COLO668 (cell line): ENCODE results near the gene OPHN1.

Source experiments
- DNase-seq: peaks from one replicate; lab custom pipeline; 2025; ENCODE audit not compliant: unreplicated experiment; lab: John Stamatoyannopoulos, UW

The OPHN1 gene, protein sequence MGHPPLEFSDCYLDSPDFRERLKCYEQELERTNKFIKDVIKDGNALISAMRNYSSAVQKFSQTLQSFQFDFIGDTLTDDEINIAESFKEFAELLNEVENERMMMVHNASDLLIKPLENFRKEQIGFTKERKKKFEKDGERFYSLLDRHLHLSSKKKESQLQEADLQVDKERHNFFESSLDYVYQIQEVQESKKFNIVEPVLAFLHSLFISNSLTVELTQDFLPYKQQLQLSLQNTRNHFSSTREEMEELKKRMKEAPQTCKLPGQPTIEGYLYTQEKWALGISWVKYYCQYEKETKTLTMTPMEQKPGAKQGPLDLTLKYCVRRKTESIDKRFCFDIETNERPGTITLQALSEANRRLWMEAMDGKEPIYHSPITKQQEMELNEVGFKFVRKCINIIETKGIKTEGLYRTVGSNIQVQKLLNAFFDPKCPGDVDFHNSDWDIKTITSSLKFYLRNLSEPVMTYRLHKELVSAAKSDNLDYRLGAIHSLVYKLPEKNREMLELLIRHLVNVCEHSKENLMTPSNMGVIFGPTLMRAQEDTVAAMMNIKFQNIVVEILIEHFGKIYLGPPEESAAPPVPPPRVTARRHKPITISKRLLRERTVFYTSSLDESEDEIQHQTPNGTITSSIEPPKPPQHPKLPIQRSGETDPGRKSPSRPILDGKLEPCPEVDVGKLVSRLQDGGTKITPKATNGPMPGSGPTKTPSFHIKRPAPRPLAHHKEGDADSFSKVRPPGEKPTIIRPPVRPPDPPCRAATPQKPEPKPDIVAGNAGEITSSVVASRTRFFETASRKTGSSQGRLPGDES

DNA sequence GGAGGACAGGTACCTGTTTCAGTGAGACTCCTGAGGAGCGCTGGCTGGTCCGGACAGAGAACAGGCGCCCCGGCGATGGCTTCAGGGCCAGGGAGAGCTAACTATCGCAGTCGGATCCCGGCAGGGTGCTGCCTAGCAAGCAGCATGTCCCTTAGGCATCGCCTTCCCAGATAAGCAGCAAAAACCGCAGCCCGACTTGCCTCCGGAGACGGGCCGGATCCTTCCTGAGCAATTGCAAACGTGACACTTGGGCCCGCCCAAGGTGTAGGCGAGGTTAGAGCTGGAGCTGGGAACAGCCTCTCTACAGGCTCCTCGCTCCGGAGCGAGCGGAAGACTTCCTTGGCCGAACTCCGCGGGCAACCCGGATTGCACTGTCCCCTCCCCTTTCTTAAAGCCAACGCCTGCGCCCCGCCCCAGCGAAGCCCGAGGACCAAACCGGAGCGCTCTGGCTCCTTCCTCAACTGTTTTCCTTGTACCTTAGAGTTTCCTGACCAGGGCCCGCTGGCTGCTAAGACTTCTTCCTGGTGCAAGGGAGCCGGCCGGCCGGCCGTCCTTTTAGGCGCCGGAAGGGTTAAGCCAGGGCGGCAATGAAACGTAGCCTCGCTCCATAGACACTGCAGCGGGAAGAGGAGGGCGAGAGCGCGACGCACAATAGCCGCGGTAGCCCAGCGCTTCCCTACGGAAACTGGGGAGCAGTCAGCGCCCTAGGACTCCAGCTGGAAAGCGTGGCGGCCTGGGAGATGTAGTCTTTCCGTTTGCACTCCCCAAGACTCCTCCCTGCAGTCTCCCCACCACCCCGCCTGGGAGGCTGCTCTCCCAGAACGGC, at the start of gene OPHN1:
Gene OPHN1 (minus strand): TSS at position 341 of the 826 bp plus-strand sequence. CDS start 475 bp downstream, outside the sequence.
- peak; percentile 64 for DNase-seq

GRCh38 chrX:68480969-68481368, 47.7 kb upstream of the OPHN1 start:
- no peak for DNase-seq

- DNase-seq = no peak
Measured at GRCh38 chrX:68464796-68465195, 31.5 kb upstream of the OPHN1 start.

DNA sequence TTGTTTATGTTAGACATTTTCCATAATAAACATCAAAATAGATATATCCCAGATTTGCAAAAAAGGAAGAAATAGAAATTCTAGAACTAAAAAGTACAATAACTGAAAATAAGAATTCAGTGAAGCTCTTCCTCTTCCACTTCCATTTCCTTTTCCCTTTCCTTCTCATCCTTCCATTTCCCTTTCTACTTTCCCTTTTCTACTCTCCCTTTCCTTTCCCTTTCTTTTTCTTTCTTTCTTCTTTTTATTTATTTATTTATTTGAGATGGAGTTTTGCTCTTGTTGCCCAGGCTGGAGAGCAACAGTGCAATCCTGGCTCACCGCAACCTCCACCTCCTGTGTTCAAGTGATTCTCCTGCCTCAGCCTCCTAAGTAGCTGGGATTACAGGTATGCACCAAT, 30.6 kb upstream of the OPHN1 start:
- DNase-seq = no peak

DNA sequence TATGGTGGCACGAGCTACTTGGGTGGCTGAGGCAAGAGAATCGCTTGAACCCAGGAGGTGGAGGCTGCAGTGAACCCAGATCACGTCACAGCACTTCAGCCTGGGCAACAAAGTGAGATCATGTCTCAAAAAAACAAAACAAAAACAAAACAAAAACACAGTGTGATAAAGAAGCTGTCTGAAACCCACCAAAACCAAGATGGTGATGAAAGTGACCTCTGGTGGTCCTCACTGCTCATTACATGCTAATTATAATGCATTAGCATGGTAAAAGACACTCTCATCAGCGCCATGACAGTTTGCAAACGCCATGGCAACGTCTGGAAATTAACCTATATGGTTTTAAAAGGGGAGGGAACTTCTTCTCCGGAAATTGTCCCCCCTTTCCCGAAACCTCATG, 29.4 kb upstream of the OPHN1 start:
- DNase-seq = peak; percentile 2

DNA sequence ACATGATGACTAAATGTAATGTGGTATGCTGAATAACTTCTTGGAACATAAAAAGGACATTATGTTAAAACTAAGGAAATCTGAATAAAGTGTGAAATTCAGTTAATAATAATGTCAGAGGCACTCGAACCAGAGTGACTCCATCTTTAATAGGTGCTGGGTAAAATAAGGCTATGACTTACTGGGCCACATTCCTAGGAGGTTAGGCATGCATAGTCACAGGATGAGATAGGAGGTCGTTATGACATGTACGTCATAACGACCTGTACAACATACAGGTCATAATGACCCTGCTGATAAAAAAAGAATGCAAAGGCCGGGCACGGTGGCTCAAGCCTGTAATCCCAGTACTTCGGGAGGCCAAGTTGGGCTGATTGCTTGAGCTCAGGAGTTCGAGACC, 28.9 kb upstream of the OPHN1 start:
- no peak for DNase-seq

- DNase-seq = no peak
Measured at GRCh38 chrX:68461576-68461975, 28.3 kb upstream of the OPHN1 start.

GRCh38 chrX:68461093-68461492, 27.8 kb upstream of the OPHN1 start:
- DNase-seq = no peak

DNA sequence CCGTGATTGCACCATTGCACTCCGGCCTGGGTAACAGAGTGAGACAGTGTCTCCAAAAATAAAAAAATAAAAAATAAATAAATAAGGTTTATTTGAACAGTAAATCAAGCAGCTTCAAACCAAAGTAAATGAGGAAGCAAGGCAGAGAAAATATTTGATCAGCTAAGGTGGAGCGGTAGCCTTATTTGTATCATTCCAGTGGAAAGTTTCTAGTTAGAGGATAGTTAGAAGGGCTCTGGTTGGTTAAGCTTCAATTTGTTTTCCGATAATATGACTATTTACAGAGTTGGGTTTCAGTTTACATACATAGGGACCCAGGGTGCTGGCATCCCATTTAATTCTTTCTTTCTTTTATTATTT, 21.8 kb upstream of the OPHN1 start:
- DNase-seq = no peak

DNA sequence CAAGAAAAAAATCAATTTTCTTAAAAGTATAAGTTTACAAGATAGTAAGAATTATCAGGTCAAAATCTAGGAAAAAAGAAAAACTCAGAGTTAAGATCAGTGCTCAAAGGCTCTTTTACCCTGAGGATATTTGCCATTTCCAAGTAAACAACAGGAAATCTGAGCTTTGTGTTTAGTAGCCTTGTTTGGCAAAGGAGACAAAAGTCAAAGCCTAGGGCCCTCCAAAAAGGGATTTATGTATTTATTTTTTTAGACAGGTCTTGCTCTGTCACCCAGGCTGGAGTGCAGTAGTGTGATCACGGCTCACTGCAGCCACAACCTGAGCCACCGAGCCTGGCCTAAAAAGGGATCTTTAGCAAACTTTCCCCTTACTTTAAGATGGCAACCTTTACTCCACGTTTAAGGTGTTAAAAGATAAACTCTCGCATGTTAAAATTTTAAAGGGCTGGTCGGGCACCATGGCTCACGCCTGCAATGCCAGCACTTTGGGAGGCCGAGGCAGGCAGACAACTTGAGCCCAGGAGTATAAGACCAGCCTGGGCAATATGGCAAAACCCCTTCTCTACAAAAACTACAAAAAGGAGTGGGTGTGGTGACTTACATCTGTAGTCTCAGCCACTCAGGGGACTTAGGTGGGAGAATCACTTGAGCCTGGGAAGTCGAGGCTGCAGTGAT, 21.3 kb upstream of the OPHN1 start:
- DNase-seq = no peak

DNA sequence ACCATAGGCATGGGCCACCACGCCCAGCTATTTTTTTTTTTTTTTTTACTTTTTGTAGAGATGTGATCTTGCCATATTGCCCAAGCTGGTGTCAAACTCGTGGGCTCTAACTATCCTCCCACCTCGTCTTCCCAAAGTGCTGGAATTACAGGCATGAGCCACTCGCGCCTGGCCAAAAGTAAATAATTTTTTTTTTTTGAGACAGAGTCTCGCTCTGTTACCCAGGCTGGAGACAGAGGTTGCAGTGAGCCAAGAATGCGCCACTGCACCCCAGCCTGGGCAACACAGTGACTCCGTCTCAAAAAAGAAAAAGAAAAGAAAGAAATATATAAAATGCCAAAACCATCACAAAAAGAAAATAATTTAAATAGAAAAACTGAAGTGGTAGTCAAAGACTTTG, 18.4 kb upstream of the OPHN1 start:
- DNase-seq = no peak

DNA sequence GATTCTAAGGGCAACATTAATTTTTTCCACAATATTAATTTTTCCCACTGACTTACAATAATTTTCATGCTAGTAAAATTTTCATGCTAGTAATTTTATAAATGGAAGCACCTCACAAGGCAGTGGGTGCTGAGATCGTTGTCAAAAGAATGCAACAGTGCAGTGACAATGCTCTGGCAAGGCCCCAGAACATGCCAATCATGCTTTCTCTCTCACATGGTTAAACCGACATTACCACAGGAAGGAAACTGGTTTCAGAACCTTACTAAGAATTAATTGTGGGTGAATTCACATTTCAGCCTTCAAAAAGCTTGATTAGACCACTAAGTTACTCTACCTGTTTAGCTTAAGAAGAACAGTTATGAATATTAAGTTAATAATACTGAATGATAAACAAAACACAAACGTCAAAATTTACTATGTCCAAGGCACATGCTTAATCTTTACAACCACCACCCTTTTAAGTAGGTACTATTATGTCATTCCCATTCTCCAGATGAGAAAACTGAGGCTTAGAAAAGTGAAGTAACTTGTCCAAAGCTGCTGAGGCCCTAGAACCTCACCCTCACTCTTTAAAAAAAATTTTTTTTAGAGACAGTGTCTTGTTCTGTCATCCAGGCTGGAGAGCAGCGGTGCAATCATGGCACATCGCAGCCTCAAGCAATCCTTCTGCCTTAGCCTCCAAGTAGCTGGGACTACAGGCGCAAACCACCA, 10.0 kb upstream of the OPHN1 start:
- no peak for DNase-seq

DNA sequence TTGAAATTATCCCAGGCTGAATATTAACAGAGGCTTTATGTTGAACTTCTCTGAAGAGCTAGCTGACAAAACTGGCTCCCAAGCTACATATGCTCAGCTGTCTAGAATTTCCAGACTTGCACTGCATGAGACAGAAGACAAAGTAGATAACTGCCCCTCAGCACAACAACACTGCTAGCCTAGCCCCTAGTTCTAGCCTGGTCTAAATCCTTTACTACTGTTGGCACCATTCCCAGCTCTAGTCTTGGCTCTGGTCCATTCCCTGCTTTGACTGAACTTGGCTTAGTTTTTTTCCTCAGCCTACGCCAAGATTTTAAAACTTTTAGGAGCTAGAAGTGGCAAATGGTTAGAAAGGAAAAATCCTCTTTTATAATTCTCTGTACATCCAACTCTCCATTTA, 7.6 kb upstream of the OPHN1 start:
- no peak for DNase-seq

DNA sequence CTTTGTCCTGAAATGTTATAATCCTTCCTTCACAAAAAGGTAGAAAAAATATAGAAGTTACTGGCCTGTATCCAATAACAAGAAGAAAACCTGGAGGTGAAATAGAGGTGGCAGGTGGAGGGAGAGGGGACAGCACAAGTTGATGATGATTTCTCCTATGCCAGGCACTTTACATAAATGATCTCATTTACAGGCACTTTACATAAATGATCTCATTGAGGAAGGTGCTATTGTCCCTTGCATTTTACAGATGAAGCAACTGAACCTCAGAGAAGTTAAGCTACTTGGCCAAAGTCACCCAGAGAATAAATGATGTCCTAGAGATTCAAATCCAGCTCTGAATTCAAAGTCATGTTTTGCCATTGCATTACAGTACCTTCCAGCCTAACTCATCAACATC, 7.1 kb upstream of the OPHN1 start:
- DNase-seq = no peak

DNA sequence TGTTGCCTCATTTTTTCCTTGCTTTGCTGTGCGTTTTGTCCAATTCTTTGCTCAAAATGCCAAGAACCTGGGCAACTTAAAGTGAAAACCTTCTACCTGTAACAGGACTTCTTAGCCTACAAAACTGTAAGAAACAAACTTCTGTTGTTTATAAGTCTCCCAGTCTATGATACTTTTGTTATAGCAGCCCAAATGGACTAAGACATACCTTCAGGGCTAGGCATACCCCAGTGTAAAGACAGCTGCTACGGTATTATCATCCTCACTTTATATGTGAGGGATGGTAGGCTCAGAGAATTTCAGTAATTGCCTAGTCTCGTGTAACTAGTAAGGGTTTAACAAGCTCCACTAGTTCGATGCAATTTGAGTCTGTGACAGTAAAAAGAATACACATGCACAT, 6.0 kb upstream of the OPHN1 start:
- no peak for DNase-seq

GRCh38 chrX:68438575-68438974, 5.3 kb upstream of the OPHN1 start:
- DNase-seq = no peak

DNA sequence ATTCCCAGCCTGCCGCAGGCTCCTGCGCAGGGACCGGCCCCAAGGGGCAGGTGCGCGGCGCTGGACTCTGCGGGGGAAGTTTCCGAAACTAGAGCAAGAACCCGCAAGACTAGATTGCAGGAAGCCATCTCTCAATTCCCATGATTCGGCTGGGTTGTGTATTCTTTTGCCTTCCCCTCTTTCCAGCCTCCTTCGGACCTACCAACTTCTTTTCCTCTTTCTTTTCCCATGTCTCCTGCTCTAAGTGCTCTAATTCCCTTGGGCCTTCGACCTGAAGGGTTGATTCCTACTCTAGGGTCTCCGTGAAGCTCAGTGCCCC, 645 bp upstream of the OPHN1 start:
- DNase-seq = no peak

DNA sequence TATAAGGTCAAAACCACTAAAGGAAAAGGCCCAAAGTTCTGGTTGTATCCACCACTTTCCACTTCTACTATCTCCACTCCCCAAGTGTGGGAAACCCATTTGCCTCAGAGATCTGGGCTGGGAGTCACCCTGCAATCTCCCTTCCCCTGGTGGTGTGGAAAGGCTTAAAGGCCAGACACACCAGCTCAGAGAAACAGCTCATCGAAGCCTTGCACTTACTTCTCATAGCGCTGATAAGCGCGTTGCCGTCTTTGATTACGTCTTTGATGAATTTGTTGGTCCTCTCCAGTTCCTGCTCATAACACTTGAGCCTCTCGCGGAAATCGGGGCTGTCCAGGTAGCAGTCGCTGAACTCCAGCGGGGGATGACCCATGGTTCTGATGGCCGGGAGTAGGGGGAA, 647 bp downstream of the OPHN1 start:
- DNase-seq = no peak

- DNase-seq = no peak
Measured at GRCh38 chrX:68431836-68432235, 1.5 kb downstream of the OPHN1 start.

DNA sequence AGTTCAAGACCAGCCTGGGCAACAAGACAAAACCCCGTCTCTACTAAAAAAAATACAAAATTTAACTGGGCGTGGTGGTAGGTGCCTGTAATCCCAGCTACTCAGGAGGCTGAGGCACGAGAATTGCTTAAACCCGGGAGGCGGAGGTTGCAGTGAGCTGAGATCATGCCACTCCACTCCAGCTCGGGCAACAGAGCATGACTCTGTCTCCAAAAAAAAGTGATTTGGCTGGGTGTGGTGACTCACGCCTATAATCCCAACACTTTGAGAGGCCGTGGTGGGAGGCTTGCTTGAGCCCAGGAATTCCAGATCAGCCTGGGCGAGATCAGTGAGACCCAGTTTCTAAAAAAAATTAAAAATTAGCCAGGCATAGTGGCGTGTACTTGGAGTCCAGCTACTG, 4.1 kb downstream of the OPHN1 start:
- DNase-seq = no peak

GRCh38 chrX:68428431-68428830, 4.9 kb downstream of the OPHN1 start:
- no peak for DNase-seq
